Measurements from ENCODE around the gene COPG1. TPM values are rescaled to one million over a fixed set of nuclear protein-coding genes. Genes with fewer than 3 reads are reported as not detected.
"Not testable (repeated sequence)": the region's sequence is repeated elsewhere in the genome, so short reads cannot be mapped to it uniquely, and the experiment has no call there.

The COPG1 gene
- total and polyA plus RNA-seq, 9 of the 15 experiments (the other 6 are each of a cell fraction or from before 2014, with no cell fraction given), result 40.3 to 105 (median 62.4) TPM

DNA sequence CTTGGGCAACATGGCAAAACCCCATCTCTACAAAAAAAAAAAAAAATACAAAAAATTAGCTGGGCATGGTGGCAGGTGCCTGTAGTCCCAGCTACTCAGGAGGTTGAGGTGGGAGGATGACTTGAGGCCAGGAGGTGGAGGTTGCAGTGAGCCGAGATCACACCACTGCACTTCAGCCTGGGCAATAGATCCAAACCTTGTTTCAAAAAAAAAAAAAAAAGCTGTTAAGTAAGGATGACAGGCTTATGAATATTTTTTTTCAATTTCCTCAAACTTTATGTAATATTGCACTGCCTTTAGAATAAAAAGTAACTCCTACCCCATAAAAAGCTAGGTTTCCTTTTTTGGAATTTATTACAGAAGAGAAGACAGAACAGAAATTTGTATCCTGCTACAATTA, 25.0 kb upstream of the COPG1 start:
- DNase-seq (ENCODE audit: extremely low read depth in 1 of 4, low spot score in 3 of 4); H3K79me2 ChIP-seq (ENCODE audit: control insufficient read depth, insufficient read depth, low read length); in situ Hi-C loops (cut with MboI); H3K4me3 ChIP-seq; H3K9me3 ChIP-seq (replicated peaks; ENCODE audit: control insufficient read depth, insufficient read depth, low read depth, low read length); H3K27me3 ChIP-seq (ENCODE audit: control insufficient read depth in 2 of 2, insufficient read depth in 2 of 2, low read length in 2 of 2); H3K27ac ChIP-seq (ENCODE audit: extremely low read depth, low read depth, low read length); intact Hi-C loops (cut with micrococcal nuclease); H3K4me2 ChIP-seq (ENCODE audit: insufficient read depth, low read length); H4K20me1 ChIP-seq (replicated peaks; ENCODE audit: control insufficient read depth, insufficient read depth, low read length); CTCF ChIA-PET (ENCODE audit: low intra/inter-chr PET ratio); H3K9ac ChIP-seq (ENCODE audit: insufficient read depth in 1 of 2, low read depth in 2 of 2, low read length in 2 of 2); H3K36me3 ChIP-seq (ENCODE audit: control insufficient read depth, insufficient read depth, low read length); ATAC-seq; H3K9me1 ChIP-seq (ENCODE audit: control insufficient read depth, insufficient read depth, low read length); BruUV-seq (replicated peaks): not testable (repeated sequence)
- H2AFZ ChIP-seq (ENCODE audit: low read depth, low read length), result peak overlapping the region; percentile 85; the same call in 1 of the 2 replicates
- peak; percentile 19 for FAIRE-seq
- H3K4me1 ChIP-seq (replicated peaks in 1 of 2; ENCODE audit: control insufficient read depth in 2 of 2, insufficient read depth in 2 of 2, low read length in 2 of 2), result peaks cover 22 to 30% of the 10 kb centered on the region in 2 experiments
- TF ChIP-seq, protein P1, sequence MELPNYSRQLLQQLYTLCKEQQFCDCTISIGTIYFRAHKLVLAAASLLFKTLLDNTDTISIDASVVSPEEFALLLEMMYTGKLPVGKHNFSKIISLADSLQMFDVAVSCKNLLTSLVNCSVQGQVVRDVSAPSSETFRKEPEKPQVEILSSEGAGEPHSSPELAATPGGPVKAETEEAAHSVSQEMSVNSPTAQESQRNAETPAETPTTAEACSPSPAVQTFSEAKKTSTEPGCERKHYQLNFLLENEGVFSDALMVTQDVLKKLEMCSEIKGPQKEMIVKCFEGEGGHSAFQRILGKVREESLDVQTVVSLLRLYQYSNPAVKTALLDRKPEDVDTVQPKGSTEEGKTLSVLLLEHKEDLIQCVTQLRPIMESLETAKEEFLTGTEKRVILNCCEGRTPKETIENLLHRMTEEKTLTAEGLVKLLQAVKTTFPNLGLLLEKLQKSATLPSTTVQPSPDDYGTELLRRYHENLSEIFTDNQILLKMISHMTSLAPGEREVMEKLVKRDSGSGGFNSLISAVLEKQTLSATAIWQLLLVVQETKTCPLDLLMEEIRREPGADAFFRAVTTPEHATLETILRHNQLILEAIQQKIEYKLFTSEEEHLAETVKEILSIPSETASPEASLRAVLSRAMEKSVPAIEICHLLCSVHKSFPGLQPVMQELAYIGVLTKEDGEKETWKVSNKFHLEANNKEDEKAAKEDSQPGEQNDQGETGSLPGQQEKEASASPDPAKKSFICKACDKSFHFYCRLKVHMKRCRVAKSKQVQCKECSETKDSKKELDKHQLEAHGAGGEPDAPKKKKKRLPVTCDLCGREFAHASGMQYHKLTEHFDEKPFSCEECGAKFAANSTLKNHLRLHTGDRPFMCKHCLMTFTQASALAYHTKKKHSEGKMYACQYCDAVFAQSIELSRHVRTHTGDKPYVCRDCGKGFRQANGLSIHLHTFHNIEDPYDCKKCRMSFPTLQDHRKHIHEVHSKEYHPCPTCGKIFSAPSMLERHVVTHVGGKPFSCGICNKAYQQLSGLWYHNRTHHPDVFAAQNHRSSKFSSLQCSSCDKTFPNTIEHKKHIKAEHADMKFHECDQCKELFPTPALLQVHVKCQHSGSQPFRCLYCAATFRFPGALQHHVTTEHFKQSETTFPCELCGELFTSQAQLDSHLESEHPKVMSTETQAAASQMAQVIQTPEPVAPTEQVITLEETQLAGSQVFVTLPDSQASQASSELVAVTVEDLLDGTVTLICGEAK (IDR thresholded peaks at IDR 0.05), result peak; percentile 59
- TF ChIP-seq, protein P1 (CRISPR knock-in tag; IDR thresholded peaks at IDR 0.05), result not testable (repeated sequence)
- POLR2A ChIA-PET, result interaction anchor here (0.7 to 1.9 kb wide), 5 partner anchors 9 to 38 kb away, joined by 3 to 7 read pairs (median 3); no protein-coding TSS in a partner anchor
- WGBS (ENCODE audit: insufficient coverage, low coverage, missing lambda C conversion rate), result no CpG with 5 or more reads among the region's 1 CpG

Measured in K562 (cell line).